NCI-H1436 (cell line): ENCODE data around the gene DAAM2.

Experiments
- DNase-seq: peaks from one replicate; lab custom pipeline; 2025; lab: John Stamatoyannopoulos, UW

Gene DAAM2

GRCh38 chr6:39909701-39910100 is 117.5 kb downstream of the DAAM2 start:
- no peak for DNase-seq

- DNase-seq: no peak
These were observed 118.0 kb downstream of the DAAM2 start for GRCh38 chr6:39910164-39910563.

GRCh38 chr6:39910744-39911143 is 118.6 kb downstream of the DAAM2 start:
- no peak for DNase-seq

GRCh38 chr6:39911513-39912125 is 119.4 kb downstream of the DAAM2 start:
- DNase-seq: no peak

- DNase-seq: no peak
These were observed 120.3 kb downstream of the DAAM2 start for GRCh38 chr6:39912446-39912845.

GRCh38 chr6:39913391-39913916 is 121.3 kb downstream of the DAAM2 start:
- DNase-seq: no peak

- DNase-seq: no peak
These were observed 122.1 kb downstream of the DAAM2 start for GRCh38 chr6:39914239-39914638.

GRCh38 chr6:39915866-39916265 is 123.7 kb downstream of the DAAM2 start:
- DNase-seq: no peak

GRCh38 chr6:39917329-39917728 is 125.2 kb downstream of the DAAM2 start:
- DNase-seq: no peak

- no peak for DNase-seq
These were observed 125.8 kb downstream of the DAAM2 start for GRCh38 chr6:39917981-39918380.

GRCh38 chr6:39918831-39919230 is 126.7 kb downstream of the DAAM2 start:
- DNase-seq: no peak

GRCh38 chr6:39920157-39920556 is 128.0 kb downstream of the DAAM2 start:
- no peak for DNase-seq

GRCh38 chr6:39922821-39923220 is 130.6 kb downstream of the DAAM2 start:
- DNase-seq: no peak

GRCh38 chr6:39923394-39923793 is 131.2 kb downstream of the DAAM2 start:
- DNase-seq: no peak

GRCh38 chr6:39923861-39924260 is 131.7 kb downstream of the DAAM2 start:
- DNase-seq: no peak

- DNase-seq: no peak
These were observed 132.1 kb downstream of the DAAM2 start for GRCh38 chr6:39924283-39924682.

- DNase-seq: no peak
These were observed 133.2 kb downstream of the DAAM2 start for GRCh38 chr6:39925191-39925930.

GRCh38 chr6:39925931-39926290 is 133.7 kb downstream of the DAAM2 start:
- DNase-seq: no peak

GRCh38 chr6:39926668-39927067 is 134.5 kb downstream of the DAAM2 start:
- no peak for DNase-seq

- DNase-seq: no peak
These were observed 135.0 kb downstream of the DAAM2 start for GRCh38 chr6:39927159-39927558.

- DNase-seq: no peak
These were observed 137.0 kb downstream of the DAAM2 start for GRCh38 chr6:39929039-39929732.

GRCh38 chr6:39929733-39930461 is 137.7 kb downstream of the DAAM2 start:
- DNase-seq: no peak
